Nucleus accumbens (tissue), 56 donors: ENCODE measurements around the gene TRIAP1.
"Not testable (repeated sequence)": the region's sequence is repeated elsewhere in the genome, so short reads cannot be mapped to it uniquely, and the experiment has no call there.

Experiments
- DNase-seq, 56 donors: peaks; one replicate each; lab custom pipeline; 2025; lab: John Stamatoyannopoulos, UW

The TRIAP1 gene

GRCh38 chr12:120469450-120470149, 23.4 kb upstream of the TRIAP1 start, which contains the start of gene SRSF9:
Gene SRSF9, minus strand, starts transcription at chr12:120469748. Its CDS starts 139 bp downstream, at chr12:120469609.
- peak; percentile 27 to 96 (median 91) for DNase-seq

GRCh38 chr12:120468821-120469449, 22.8 kb upstream of the TRIAP1 start:
- peak in 33 of 56 donors; percentile 37 to 78 (median 61) for DNase-seq

GRCh38 chr12:120468325-120468820, 22.2 kb upstream of the TRIAP1 start:
- peak in 4 of 56 donors; percentile 16 to 47 (median 39) for DNase-seq

- no peak for DNase-seq
These were observed 21.3 kb upstream of the TRIAP1 start for GRCh38 chr12:120467439-120467838.

DNA sequence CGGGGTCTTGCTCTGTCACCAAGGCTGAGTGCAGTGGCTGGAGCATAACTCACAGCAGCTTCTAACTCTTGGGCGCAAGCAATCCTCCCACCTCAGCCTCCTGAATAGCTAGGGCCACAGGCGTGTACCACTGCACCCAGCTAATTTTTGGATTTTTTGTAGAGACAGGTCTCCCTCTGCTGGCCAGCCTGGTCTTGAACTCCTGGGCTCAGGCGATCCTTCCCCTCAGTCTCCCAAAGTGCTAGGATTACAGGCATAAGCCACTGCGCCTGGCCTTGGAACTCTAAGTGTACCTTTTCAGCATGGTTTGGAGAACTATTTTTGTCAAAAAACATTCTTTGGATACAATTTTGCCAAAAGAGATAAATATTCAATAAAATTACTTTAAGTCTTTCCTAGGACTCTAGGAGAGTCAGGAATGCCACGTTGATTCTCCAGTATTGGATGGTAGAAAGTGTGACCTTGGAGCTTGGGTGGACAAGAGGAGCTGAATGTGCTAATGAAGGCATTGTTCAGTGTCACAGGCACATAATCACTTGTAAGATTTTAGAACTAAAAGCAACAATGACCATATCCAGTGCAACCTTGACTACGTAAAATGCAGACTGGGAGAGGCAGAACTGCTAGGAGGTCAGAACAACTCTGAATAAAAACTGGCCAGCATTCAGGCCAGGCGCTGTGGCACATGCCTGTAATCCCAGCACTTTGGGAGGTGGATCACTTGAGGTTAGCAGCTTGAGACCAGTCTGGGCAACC, 20.6 kb upstream of the TRIAP1 start:
- peak in 8 of 56 donors; percentile 3 to 47 (median 9) for DNase-seq

DNA sequence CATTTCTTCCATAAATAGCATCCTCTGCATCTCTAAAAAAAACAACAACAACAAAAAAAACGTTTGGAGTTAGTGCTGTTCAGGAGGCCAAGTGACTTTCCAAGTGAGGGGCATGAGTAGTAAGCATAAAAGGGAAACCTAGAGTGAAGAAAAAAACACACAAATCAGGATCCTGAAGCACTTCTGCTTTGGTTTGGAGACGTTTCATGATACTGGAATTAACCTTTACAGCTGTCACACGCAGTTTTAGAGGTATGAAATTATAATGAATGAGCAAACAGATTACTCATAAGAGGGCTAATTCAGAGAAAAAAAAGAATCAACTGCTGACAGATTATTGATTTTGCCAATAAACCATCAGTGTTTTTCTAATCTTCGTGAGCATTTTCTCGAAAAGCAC, 19.6 kb upstream of the TRIAP1 start:
- no peak for DNase-seq

DNA sequence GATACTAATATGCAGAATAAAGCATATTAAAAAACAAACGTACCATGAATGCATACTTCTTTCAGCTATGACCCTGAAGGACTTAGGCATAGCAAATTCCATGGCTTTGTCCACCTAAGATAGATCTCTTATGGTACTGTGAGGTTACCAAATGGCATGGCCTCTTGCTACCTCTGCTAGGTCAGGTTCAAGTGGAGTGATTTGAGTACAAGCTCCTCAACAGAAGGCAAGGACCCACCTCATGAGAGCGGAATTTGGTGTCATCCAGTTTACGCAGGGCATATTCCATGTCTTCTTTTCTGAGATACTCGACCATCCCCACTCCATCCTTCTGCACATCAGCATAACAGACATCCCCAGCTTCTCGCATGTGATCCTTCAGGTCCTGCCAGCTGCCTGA, 17.5 kb upstream of the TRIAP1 start:
- DNase-seq = no peak

DNA sequence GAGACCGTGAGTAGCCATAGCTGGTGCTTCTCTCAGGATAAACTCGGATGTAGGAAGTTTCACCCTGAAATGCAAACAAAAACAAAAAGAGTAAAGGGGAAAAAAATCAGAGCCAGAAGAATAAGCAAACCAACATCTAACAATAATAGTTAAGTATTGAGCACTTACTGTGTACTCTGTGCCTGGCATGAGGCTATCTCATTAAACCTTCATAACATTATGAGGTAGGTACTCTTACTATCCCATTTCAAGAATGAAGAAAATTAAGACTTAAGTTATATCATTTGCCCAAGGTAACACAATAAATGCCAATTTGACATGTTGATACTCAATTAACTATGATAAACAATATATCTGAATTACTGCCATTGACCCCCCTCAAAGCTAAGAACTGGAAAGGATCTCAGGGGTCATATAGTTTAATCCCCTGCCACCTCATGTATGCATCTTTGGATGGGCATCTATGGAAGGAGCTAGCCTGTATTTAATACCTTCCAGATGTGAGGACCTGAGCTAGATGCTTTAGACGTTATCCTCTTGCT, 16.0 kb upstream of the TRIAP1 start:
- DNase-seq = no peak

DNA sequence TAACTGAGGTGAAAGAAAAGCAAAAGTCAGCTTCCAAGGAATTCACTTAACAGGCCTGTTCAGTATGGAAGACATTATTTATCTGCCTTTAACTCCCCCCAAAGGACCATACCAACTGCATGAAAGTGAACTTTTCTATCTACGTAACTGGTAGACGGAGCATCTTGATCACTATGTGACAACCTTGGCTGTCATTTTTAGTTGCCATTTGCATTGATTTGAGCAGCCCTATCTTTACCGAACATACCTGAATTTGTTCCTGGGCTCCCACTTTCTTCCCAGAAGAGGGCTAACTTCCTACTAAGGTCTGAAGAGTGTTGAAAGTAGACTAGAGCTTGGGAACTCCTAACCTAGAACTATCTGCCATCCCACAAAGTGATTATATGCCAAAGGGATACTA, 14.0 kb upstream of the TRIAP1 start:
- no peak for DNase-seq

DNA sequence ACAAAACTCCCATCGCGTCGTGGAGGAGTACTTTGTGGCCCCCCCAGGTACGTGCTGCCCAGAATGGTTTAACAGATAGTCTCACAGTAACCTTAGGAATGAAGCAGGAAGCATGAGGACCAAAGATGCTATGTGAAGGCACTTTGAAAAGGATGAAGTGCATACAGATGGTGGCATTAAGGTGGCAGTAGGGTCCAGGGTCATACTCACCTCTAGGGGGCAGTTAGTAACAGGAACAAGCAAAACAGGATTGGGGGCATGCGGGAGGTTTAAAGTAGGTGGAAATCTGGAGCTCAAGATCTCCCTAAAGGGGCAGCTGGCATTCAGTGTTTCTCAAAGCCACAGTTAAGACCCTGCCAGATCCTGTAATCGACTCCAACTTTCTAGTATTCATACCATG, 10.9 kb upstream of the TRIAP1 start:
- no peak for DNase-seq

- no peak for DNase-seq
These were observed 9.1 kb upstream of the TRIAP1 start for GRCh38 chr12:120455302-120455701.

DNA sequence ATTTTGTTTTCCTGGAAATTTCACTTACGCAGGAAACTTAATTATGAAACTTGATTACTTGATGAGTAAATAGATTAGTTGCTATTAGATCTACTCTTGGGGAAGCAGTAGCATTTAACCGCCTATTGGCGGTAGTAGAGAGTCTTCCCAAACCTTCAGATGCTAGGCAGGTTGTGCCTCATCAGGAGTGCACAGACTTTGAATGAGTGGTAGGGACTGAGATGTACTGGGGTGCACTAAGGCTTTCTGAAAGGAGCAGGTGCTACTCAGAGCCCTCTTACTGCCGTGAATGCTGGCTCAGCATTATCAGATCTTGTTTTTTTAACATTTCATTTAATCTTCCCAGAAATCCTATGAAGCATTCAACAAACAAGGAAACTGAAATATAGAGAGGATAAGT, 7.8 kb upstream of the TRIAP1 start:
- no peak for DNase-seq

- DNase-seq = no peak
These were observed 7.0 kb upstream of the TRIAP1 start for GRCh38 chr12:120453060-120453750.

DNA sequence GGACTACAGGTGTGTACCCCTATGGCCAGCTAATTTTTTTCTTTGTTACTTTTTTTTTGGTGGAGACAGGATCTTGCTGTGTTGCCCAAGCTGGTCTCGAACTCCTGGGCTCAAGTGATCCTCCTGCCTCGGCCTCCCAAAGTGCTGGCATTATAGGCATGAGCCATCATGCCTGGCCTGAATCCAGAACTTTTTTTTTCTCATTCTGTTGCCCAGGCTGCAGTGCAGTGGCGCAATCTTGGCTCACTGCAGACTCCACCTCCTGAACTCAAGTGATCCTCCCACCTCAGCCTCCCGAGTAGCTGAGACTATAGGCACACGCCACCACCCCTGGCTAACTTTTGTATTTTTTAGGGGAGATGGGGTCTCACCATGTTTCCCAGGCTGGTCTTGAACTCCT, 6.3 kb upstream of the TRIAP1 start:
- DNase-seq = not testable (repeated sequence)

DNA sequence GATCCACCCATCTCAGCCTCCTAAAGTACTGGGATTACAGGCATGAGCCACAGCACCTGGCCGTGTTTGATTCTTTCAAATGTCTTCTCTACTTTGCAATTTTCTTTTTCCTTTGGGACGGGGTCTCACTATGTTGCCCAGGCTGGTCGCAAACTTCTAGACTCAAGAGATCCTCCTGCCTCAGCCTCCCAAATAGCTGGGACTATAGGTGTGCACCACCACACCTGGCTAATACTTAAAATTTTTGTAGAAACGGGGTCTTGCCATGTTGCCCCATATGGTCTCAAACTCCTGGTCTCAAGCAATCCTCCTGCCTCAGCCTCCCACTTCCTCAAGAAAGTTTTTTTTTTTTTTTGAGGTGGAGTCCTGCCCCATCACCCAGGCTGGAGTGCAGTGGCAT, 1.8 kb upstream of the TRIAP1 start:
- no peak for DNase-seq

GRCh38 chr12:120446844-120447178, 627 bp upstream of the TRIAP1 start:
- not testable (repeated sequence) for DNase-seq

GRCh38 chr12:120444676-120445075, 1.5 kb downstream of the TRIAP1 start:
- DNase-seq = no peak

DNA sequence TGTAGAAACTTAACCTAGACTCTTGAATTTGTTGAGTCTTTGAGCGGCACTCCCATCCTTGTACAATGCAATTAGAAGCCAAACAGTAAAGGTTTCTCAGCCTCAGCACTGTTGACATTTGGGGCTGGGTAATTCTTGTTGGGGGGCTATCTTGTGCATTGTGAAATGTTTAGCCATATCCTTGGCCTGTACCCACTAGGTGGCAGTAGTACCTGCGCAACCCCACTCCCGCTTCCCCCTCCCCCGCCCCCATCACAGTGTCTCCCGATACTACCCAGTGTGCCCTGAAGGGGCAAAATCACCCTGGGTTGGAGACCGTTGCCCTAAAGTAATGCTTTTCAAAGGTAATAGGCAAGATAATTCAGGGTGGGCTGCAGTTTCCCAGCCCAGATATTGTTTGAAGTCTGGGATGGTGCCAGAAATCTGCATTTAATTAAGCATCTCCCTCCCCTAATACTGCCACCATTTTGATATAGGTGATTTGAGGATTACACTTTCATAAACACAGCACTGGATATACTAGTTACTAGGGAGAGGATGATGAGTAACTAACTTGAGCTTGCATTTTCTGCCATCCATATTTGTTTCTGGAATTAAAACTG, 6.4 kb downstream of the TRIAP1 start:
- peak in 44 of 56 donors; percentile 0 to 63 (median 12) for DNase-seq

DNA sequence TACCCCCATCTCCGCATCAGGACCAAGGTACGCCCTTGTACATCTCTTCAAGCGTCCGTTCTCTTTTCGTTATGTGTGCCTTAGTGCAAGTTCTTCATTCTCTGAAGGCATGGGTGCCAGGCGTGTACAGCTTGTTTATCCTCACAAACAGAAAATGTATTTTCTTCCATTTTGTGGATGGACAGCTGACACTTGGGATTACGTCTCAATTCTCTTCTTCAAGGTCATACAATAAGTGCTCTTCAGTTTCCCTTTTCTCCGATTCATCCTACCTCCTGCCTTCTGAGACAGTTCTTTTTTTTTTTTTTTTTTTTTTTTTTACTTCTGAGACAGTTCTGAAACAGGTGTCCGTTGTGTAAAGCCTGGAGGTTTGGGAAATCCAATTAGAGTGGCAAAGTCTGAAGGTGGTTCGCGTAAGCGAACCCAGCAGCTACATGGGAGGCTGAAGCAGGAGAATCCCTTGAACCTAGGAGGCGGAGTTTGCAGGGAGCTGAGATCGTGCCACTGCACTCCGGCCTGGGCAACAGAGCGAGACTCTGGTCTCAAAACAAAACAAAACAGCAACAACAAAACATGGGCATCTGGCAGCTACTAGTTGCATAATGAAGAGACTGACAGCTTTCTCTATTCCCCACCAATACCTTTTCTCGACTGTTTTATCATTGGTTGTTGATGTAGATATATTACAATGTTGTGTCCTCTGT, 7.5 kb downstream of the TRIAP1 start:
- no peak for DNase-seq
